HepG2 (cell line): ENCODE measurements around the gene NCOA5. TPM values are rescaled to one million over a fixed set of nuclear protein-coding genes. Genes with fewer than 3 reads are reported as not detected.

Experiments
- CREB1 ChIP-seq, 2 experiments: fragments of 450-650 bp in 1 of 2; IDR thresholded peaks; 2 replicates each; pipeline ENCODE4 v1.6.1; 2016 to 2017; ENCODE audit warnings: control low read depth in 1 of 2, mild to moderate bottlenecking in 1 of 2, missing compliant biosample characterization in 1 of 2, missing genetic modification characterization in 1 of 2
- FOXJ3 ChIP-seq: sonication (generic); formaldehyde crosslinking; IDR thresholded peaks from 2 replicates; pipeline ENCODE4 v1.4.0; 2020; ENCODE audit warnings: missing genetic modification reagents, mild to moderate bottlenecking, borderline replicate concordance
- FUBP1 ChIP-seq: sonication (generic); formaldehyde crosslinking; IDR thresholded peaks from 2 replicates; pipeline ENCODE4 v1.5.1; 2020; ENCODE audit warnings: missing genetic modification reagents, mild to moderate bottlenecking, borderline replicate concordance
- GMEB2 ChIP-seq: IDR thresholded peaks from 2 replicates; pipeline ENCODE4 v1.6.1; 2016; ENCODE audit warnings: missing biosample characterization, missing genetic modification reagents, low read depth
- KLF13 ChIP-seq: sonication (generic); formaldehyde crosslinking; IDR thresholded peaks from 2 replicates; pipeline ENCODE4 v1.4.0; 2020; ENCODE audit warnings: mild to moderate bottlenecking, missing genetic modification reagents
- NR2F6 ChIP-seq, 2 experiments: IDR thresholded peaks; 2 replicates each; pipeline ENCODE4 v1.6.1; 2016; ENCODE audit warnings: antibody characterized with exemption in 1 of 2, mild to moderate bottlenecking in 1 of 2
- TERF1 ChIP-seq: sonication (generic); formaldehyde crosslinking; IDR thresholded peaks from 2 replicates; pipeline ENCODE4 v1.8.0; 2022; ENCODE audit warnings: mild to moderate bottlenecking, missing genetic modification reagents, moderate library complexity
- THRA ChIP-seq: sonication (generic); formaldehyde crosslinking; IDR thresholded peaks from 2 replicates; pipeline ENCODE4 v1.4.0; 2020; ENCODE audit warnings: missing genetic modification reagents, borderline replicate concordance
- ZBTB39 ChIP-seq: sonication (generic); formaldehyde crosslinking; IDR thresholded peaks from 2 replicates; pipeline ENCODE4 v1.5.0; 2020; ENCODE audit warnings: missing genetic modification reagents
- ZBTB42 ChIP-seq: sonication (generic); formaldehyde crosslinking; IDR thresholded peaks from 2 replicates; pipeline ENCODE4 v1.5.0; 2020; ENCODE audit warnings: mild to moderate bottlenecking, missing genetic modification reagents
- ZNF276 ChIP-seq: sonication (generic); formaldehyde crosslinking; IDR thresholded peaks from 2 replicates; pipeline ENCODE4 v1.4.0; 2020; ENCODE audit warnings: mild to moderate bottlenecking, low read depth, missing genetic modification reagents
- ZNF468 ChIP-seq: sonication (generic); formaldehyde crosslinking; IDR thresholded peaks from 2 replicates; pipeline ENCODE4 v1.8.0; 2022; ENCODE audit warnings: mild to moderate bottlenecking, moderate library complexity, missing genetic modification reagents
- ZNF576 ChIP-seq: sonication (generic); formaldehyde crosslinking; IDR thresholded peaks from 2 replicates; pipeline ENCODE4 v1.4.0; 2020; ENCODE audit warnings: mild to moderate bottlenecking, missing genetic modification reagents
- ZNF761 ChIP-seq: sonication (generic); formaldehyde crosslinking; conservative IDR thresholded peaks from 2 replicates; pipeline ENCODE4 v1.4.0; 2020; ENCODE audit warnings: mild to moderate bottlenecking, missing genetic modification reagents
- ZNF788 ChIP-seq: sonication (generic); formaldehyde crosslinking; IDR thresholded peaks from 2 replicates; pipeline ENCODE4 v1.5.0; 2020; ENCODE audit warnings: mild to moderate bottlenecking, missing genetic modification reagents, borderline replicate concordance
- ZSCAN20 ChIP-seq: sonication (generic); formaldehyde crosslinking; IDR thresholded peaks from 2 replicates; pipeline ENCODE4 v1.4.0; 2020; ENCODE audit warnings: missing genetic modification reagents, mild to moderate bottlenecking, borderline replicate concordance
- polyA plus RNA-seq, 8 experiments: library from polyadenylated mRNA; depleted of rRNA in 3 of 8; stranded (reverse) in 7 of 8; unstranded in 1 of 8; fragments of >200 nt; fragmentation: Illumina TruSeq in 4 of 8; extraction: Trizol in 4 of 8; gene quantifications; 2 replicates each; pipeline versions ENCODE4 v1.2.1 to v1.2.3, GENCODE V29; 2011 to 2016; ENCODE audit warnings: low read depth in 4 of 8, missing spikeins in 1 of 8, mixed read lengths in 1 of 8; ENCODE audit not compliant: insufficient read depth in 1 of 8
- total RNA-seq, 5 experiments: library from RNA; depleted of rRNA; stranded (reverse); fragments of >200 nt; fragmentation: Illumina TruSeq; extraction: Trizol; gene quantifications; 2 replicates each; pipeline ENCODE4 v1.2.3, GENCODE V29; 2016; ENCODE audit warnings: low read depth in 1 of 5

NCOA5 gene
- total and polyA plus RNA-seq, 2 of the 13 experiments (the other 11 are each of a cell fraction or from before 2014, with no cell fraction given) = 16.5 to 28.4 TPM

GRCh38 chr20:46014517-46015396, 75.0 kb downstream of the NCOA5 start (continued):
- TF ChIP-seq ZNF276 (CRISPR knock-in tag) = 0 out of 2 replicates have a peak, but pooled peaks have one; percentile 5
- TF ChIP-seq TERF1 (CRISPR knock-in tag) = no peak
- TF ChIP-seq ZNF468 (CRISPR knock-in tag) = no peak
- TF ChIP-seq ZBTB39 (CRISPR knock-in tag) = no peak
- no peak for TF ChIP-seq ZNF576 (CRISPR knock-in tag)
- peak; percentile 74; the same call in 1 of the 2 replicates for TF ChIP-seq FOXJ3 (CRISPR knock-in tag)
- no peak for TF ChIP-seq CREB1 (IDR thresholded peaks at IDR 0.05)
- no peak for TF ChIP-seq CREB1 (CRISPR knock-in tag; IDR thresholded peaks at IDR 0.05)
- no peak for TF ChIP-seq KLF13 (CRISPR knock-in tag)
- no peak for TF ChIP-seq GMEB2 (CRISPR knock-in tag)
- peak; percentile 6; the same call in 1 of the 2 replicates for TF ChIP-seq ZNF761
- 0 out of 2 replicates have a peak, but pooled peaks have one; percentile 93 for TF ChIP-seq FUBP1
- TF ChIP-seq NR2F6 (IDR thresholded peaks at IDR 0.05) = peak; percentile 96
- TF ChIP-seq NR2F6 (CRISPR knock-in tag; IDR thresholded peaks at IDR 0.05) = peak; percentile 95
- TF ChIP-seq ZSCAN20 (CRISPR knock-in tag) = no peak
- no peak; the same call in 1 of the 2 replicates for TF ChIP-seq ZBTB42
- peak; percentile 28; the same call in 1 of the 2 replicates for TF ChIP-seq THRA
- TF ChIP-seq ZNF788 (CRISPR knock-in tag) = peak; percentile 75; the same call in 1 of the 2 replicates
